Vagina (tissue), 2 donors: ENCODE results near the gene C10orf143.

Source experiments
- POLR2A ChIP-seq, 2 donors: fragments of 450-650 bp; IDR thresholded peaks; one replicate each; pipeline ENCODE4 v1.6.1; 2017; ENCODE audit warnings: antibody characterized with exemption in 2 of 2, mild to moderate bottlenecking in 2 of 2, moderate library complexity in 2 of 2
- TF ChIP-seq, protein P1 (sequence below), 3 experiments: fragments of 450-650 bp in 2 of 3; fragments of 200-600 bp in 1 of 3; sonication (generic) in 1 of 3; IDR thresholded peaks; one replicate each; pipeline ENCODE4 v1.5.1; 2017 to 2019; ENCODE audit warnings: antibody characterized with exemption in 3 of 3, mild to moderate bottlenecking in 2 of 3, moderate library complexity in 2 of 3

DNA sequence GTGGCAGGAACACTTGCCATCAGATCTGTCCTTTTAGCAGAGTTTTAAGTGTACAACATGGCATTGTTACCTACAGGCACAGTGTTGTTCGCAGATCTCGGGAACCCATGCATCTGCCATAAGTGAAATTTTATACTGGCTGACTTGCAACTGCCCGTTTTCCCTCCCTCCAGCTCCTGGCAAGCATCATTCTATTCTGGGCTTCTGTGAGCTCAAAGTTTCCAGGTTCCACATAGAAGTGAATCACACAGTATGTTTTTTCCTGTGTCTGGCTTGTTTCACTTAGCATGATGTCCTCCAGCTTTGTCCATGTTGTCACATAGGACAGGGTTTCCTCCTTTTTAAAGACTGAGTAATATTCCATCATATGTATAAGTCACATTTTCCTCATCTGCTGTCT lies 56.6 kb downstream of the C10orf143 start:
- TF ChIP-seq, protein P1, sequence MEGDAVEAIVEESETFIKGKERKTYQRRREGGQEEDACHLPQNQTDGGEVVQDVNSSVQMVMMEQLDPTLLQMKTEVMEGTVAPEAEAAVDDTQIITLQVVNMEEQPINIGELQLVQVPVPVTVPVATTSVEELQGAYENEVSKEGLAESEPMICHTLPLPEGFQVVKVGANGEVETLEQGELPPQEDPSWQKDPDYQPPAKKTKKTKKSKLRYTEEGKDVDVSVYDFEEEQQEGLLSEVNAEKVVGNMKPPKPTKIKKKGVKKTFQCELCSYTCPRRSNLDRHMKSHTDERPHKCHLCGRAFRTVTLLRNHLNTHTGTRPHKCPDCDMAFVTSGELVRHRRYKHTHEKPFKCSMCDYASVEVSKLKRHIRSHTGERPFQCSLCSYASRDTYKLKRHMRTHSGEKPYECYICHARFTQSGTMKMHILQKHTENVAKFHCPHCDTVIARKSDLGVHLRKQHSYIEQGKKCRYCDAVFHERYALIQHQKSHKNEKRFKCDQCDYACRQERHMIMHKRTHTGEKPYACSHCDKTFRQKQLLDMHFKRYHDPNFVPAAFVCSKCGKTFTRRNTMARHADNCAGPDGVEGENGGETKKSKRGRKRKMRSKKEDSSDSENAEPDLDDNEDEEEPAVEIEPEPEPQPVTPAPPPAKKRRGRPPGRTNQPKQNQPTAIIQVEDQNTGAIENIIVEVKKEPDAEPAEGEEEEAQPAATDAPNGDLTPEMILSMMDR (IDR thresholded peaks at IDR 0.05) = no peak
- TF ChIP-seq POLR2A (IDR thresholded peaks at IDR 0.05) = no peak
